Large intestine (tissue), 3 donors: ENCODE data around the gene PKD1. TPM values are rescaled to one million over a fixed set of nuclear protein-coding genes. Genes with fewer than 3 reads are reported as not detected.
"Not testable (repeated sequence)": the region's sequence is repeated elsewhere in the genome, so short reads cannot be mapped to it uniquely, and the experiment has no call there.

Experiments
- DNase-seq, 2 donors: peaks; one replicate each; pipeline versions ENCODE4 v3.0.0 to v3.0.0-alpha.2; 2013
- H3K27ac ChIP-seq: one replicate; pipeline ENCODE4 v1.5.1; 2013; ENCODE audit warnings: low read length
- H3K27me3 ChIP-seq: 2 replicates; pipeline ENCODE4 v1.6.1; 2013; ENCODE audit warnings: low read length; ENCODE audit not compliant: control insufficient read depth, insufficient read depth
- H3K36me3 ChIP-seq: 2 replicates; pipeline ENCODE4 v1.6.1; 2013; ENCODE audit warnings: low read length; ENCODE audit not compliant: control insufficient read depth, insufficient read depth
- H3K4me1 ChIP-seq: one replicate; pipeline ENCODE4 v1.6.1; 2013; ENCODE audit warnings: low read length; ENCODE audit not compliant: control insufficient read depth, insufficient read depth
- H3K4me3 ChIP-seq: one replicate; pipeline ENCODE4 v1.5.1; 2013; ENCODE audit warnings: low read length
- H3K9me3 ChIP-seq: one replicate; pipeline ENCODE4 v1.6.1; 2013; ENCODE audit warnings: mild to moderate bottlenecking, low read depth, low read length, moderate library complexity; ENCODE audit not compliant: control insufficient read depth
- WGBS: methylation state at CpG from one replicate; pipeline ENCODE4 v1.1.5; 2013; ENCODE audit warnings: low lambda C conversion rate; ENCODE audit not compliant: insufficient coverage; 5-methylcytosine and 5-hydroxymethylcytosine counted together
- polyA plus RNA-seq: library from polyadenylated mRNA; unstranded; fragments of 120-200 nt; gene quantifications from one replicate; pipeline ENCODE4 v1.2.1, GENCODE V29; 2013

PKD1 gene
- polyA plus RNA-seq, 1 donor = 58.4 TPM

- WGBS = 100% methylated on average over 3 of the region's 31 CpGs
- Histone ChIP-seq H3K4me1 (peaks cover 8% of the 10 kb centered on the region), H3K4me3 (no peak overlapping the region), H3K9me3 (no peaks in the 10 kb centered on the region), H3K27ac (no peak overlapping the region), H3K36me3 (no peaks in the 10 kb centered on the region), H3K27me3 (no peaks in the 10 kb centered on the region)
- no peak for DNase-seq
These were observed 7.5 kb upstream of the PKD1 start for GRCh38 chr16:2142942-2143877.

GRCh38 chr16:2135071-2135470 lies 627 bp downstream of the PKD1 start:
- WGBS = no CpG with 5 or more reads among the region's 42 CpGs
- not testable (repeated sequence) for H3K9me3 ChIP-seq, H3K27ac ChIP-seq, H3K4me1 ChIP-seq, H3K27me3 ChIP-seq, H3K36me3 ChIP-seq
- H3K4me3 ChIP-seq = peak overlapping the region; percentile 54
- peak in 1 of 2 donors; percentile 14 for DNase-seq

DNA sequence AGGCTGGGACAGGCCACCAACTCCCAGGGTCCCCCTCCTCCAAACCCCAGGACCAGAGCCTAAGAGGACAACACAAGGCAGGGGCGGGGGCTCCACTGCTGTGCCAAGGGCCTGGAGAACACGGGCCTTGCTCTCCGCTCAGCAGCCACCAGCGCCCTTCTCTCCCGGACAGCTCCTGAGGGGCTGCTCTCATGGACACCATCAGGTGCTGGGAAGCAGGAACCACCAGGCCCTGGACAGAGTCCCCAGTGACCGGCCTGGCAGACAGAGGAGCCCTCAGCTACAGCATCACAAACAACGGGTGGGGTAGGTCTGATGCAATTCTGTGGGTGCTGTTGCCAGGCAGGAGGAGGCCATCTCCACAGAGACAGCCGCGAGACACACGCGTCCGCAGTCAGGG lies 1.9 kb downstream of the PKD1 start:
- not testable (repeated sequence) for H3K36me3 ChIP-seq, DNase-seq, H3K9me3 ChIP-seq, H3K4me1 ChIP-seq, H3K27me3 ChIP-seq, H3K4me3 ChIP-seq, H3K27ac ChIP-seq
- WGBS = no CpG with 5 or more reads among the region's 12 CpGs

DNA sequence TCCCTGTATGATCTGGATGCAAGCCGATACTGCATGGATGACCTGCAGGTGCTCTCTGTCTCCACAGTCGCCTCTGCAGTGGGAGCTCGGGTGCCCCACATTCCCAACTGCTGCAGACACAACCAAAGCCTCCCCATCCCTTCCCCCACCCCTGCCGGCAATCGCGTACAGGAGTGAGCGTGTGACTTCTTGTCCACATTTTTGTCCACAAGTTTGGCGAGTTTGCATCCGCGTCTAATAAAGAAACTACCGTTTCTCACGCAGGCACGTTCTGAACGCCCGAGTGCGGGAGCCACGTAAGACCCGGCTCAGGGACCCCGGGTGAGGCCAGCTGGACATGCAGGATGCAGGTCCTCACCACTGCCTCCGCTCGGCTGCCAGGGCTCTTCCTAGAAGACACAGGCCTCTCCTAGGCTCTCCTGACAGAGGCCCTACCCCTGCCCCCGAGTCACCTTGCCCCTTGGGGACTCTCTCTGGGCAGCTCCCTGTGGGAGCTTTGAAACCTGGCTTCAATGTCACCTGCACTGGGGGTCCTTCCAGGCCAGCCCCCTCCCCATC lies 5.7 kb downstream of the PKD1 start:
- H3K4me3 ChIP-seq, H3K9me3 ChIP-seq, DNase-seq, H3K27ac ChIP-seq, H3K36me3 ChIP-seq, H3K27me3 ChIP-seq: not testable (repeated sequence)
- WGBS = no CpG with 5 or more reads among the region's 22 CpGs
- peaks cover 29% of the 10 kb centered on the region for H3K4me1 ChIP-seq

DNA sequence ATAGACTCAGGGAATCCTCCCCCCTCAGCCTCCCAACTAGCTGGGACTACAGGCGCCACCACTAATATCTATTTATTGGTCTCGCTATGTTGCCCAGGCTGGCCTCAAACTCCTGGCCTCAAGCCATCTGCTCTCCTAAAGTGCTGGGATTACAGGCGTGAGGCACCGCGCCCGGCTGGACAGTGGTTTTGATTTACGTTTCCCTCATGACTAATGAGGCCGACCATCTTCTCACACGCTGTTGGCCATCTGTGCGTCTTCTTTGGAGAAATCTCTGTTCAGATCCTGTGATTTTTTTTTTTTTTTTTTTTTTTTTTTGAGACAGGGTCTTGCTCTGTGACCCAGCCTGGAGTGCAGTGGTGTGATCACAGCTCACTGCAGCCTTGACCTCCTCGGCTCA lies 6.4 kb downstream of the PKD1 start:
- H3K4me1 ChIP-seq = peaks cover 34% of the 10 kb centered on the region
- not testable (repeated sequence) for H3K9me3 ChIP-seq, H3K36me3 ChIP-seq, H3K4me3 ChIP-seq, DNase-seq, H3K27ac ChIP-seq, H3K27me3 ChIP-seq
- no CpG with 5 or more reads among the region's 11 CpGs for WGBS

DNA sequence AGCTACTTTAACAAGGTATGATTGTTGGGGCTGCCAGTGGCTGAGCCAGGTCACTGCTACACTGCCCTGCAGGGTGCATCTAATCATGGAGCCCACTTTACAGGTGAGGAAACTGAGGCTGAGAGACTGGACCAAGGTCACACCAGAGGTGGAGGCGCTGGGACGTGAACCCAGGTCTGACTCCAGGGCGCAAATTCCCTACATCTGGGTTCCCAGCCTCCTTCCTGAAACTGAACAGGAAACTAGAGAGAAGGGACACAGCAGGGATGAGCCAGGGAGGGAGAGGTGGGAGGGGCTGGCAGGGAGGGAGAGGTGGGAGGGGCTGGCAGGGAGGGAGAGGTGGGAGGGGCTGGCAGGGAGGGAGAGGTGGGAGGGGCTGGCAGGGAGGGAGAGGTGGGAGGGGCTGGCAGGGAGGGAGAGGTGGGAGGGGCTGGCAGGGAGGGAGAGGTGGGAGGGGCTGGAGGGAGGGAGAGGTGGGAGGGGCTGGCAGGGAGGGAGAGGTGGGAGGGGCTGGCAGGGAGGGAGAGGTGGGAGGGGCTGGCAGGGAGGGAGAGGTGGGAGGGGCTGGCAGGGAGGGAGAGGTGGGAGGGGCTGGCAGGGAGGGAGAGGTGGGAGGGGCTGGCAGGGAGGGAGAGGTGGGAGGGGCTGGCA lies 7.9 kb downstream of the PKD1 start:
- Histone ChIP-seq H3K27ac (peak overlapping the region; percentile 90), H3K4me1 (peaks cover 39% of the 10 kb centered on the region)
- H3K36me3 ChIP-seq, H3K9me3 ChIP-seq, H3K4me3 ChIP-seq, H3K27me3 ChIP-seq: not testable (repeated sequence)
- DNase-seq = peak; percentile 59 to 61
- no CpG with 5 or more reads among the region's 3 CpGs for WGBS

DNA sequence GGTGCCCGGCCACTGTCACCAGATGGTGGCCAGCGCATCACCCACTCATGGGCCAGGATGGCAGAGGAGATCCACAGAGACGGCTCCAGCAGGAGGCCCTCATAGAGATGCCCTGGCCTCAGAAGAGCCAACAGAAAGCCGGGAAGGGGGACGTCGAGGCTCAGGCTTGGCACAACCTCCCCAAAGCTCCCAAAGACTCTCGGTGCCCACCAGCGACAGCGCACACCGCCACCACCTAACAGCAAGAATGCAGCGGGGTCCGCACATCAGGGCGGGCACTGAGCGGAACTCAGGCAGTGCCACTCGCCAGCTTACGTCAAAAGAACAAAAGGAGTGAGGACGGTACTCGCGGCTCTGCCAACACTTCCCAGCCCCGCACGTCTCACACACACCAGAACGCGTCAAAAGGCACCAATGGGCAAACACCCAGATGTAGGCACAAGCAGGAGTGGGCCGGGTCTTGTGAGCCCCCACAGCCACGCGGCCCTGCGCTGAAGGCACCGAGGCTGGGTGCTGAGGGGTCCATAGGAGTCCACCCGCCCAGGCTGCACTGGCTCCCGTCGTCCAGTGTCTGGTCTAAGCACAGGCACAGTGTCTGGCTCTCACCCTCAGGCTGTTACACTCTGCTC lies 8.7 kb downstream of the PKD1 start:
- DNase-seq, H3K9me3 ChIP-seq, H3K36me3 ChIP-seq, H3K4me3 ChIP-seq, H3K27me3 ChIP-seq: not testable (repeated sequence)
- Histone ChIP-seq H3K27ac (peak overlapping the region; percentile 90), H3K4me1 (peaks cover 42% of the 10 kb centered on the region)
- no CpG with 5 or more reads among the region's 31 CpGs for WGBS

DNA sequence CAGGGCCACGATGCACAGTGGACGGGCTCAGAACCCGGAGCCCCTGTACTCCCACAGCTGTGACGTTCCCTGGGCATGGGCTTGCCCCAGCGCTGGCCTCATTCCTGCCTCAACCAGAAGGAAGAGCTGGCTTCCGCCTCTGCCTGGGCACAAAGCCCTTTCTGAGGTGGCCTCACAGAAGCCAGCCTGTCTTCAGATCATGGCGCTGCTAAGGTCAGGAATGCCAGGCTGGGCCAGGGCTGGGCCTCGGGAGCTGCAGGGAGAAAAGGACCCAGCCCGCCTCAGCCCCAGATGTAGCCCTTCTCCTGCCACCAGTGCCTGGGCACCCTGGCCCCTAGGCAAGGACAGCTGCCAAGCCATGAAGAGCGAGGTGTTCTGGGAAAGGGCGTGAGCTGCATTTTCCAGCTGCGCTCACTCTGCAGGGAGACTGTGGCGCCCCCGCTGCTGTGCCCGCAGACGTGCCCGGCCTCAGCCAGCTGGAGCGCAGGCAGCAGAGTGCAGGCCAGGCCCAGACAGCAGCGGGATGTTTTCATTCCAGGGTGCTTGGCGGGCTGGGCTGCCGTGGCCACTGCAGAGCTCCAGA lies 9.4 kb downstream of the PKD1 start:
- H3K27me3 ChIP-seq, H3K4me3 ChIP-seq, H3K9me3 ChIP-seq, H3K36me3 ChIP-seq, DNase-seq: not testable (repeated sequence)
- no CpG with 5 or more reads among the region's 21 CpGs for WGBS
- Histone ChIP-seq H3K4me1 (peaks cover 42% of the 10 kb centered on the region), H3K27ac (peak overlapping the region; percentile 90)

- Histone ChIP-seq H3K27ac (peak overlapping the region; percentile 90), H3K4me1 (peaks cover 42% of the 10 kb centered on the region)
- H3K36me3 ChIP-seq, H3K27me3 ChIP-seq, H3K4me3 ChIP-seq, H3K9me3 ChIP-seq, DNase-seq: not testable (repeated sequence)
- WGBS = no CpG with 5 or more reads among the region's 11 CpGs
These were observed 10.1 kb downstream of the PKD1 start for GRCh38 chr16:2125609-2126008.
